NCI-H226 (cell line): ENCODE measurements around the gene CD164.

Experiments
- DNase-seq: peaks from one replicate; pipeline ENCODE4 v3.0.0-alpha.2; 2015

The CD164 gene

GRCh38 chr6:109381747-109382575 lies at the start of gene CD164:
TSS of gene CD164 (minus strand) at chr6:109382467. CDS start at chr6:109382378, 89 bp downstream.
- DNase-seq: peak; percentile 93

- DNase-seq: no peak
These were observed 47.2 kb upstream of the CD164 start for GRCh38 chr6:109429496-109429895.

DNA sequence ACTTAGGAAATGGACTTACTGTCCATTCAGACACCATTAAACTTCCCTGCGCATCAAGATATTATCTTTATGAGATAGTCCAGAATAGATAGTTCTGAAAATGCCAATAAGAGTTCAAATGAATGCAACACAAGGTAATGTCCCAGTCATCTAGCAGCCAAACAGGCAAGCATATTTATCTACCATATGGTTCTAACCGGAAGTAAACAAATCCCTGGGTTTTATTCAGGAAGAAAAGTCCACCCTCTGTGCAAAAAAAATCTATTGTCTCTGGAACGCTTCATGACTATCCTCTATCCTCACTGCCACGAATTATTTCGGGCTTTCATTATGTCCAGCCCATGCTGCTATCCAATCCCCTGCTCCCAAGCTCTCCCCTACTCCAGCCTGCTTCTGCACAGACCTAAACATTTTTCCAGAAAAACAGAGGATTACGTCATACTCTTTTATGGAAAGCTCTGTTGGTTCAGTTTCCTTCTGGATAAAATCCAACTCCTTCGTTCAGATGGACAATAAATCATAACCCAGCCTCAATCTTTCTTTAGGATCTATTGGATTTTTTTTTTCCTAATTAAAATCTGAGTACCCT lies 46.7 kb upstream of the CD164 start:
- peak; percentile 70 for DNase-seq

- DNase-seq: peak; percentile 70
These were observed 42.7 kb upstream of the CD164 start for GRCh38 chr6:109424946-109425345.

DNA sequence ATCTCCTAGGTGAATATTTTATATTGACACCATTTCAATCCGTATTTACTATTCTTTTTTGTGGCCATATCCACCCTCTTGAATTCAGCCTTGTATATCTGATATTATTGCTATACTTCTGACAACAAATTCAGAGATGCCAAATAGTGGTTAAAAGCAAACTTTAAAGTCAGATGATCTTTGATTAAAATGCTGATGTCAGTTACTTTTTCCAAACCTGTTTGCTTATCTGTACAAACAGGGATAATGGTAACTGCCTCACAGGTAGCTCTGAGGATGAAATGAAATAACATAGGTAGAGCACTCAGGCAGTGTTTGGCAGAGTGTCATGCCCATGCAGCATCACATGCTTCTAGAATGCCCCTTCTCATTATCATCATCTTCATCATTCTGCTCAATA lies 38.9 kb upstream of the CD164 start:
- DNase-seq: no peak

DNA sequence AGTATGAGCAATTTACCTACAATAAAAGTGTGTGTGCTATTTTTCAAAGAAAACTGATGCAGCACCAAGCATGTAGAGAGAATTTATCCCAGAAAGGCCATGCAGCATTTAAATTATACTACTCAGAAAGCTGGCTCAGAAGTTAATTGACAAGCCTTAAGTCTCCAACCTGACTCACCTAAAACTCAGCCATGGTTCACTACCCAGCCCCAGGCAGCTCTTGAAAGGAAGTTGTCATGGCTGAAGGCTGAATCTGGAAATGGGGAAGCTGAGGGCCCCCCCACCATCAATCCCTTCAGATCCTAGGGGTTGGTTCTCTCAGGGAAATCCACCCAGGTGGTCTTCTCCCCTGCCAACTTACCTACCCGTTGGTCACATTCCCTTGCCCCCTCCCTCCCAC lies 38.5 kb upstream of the CD164 start:
- peak; percentile 59 for DNase-seq

GRCh38 chr6:109417646-109418045 lies 35.4 kb upstream of the CD164 start:
- no peak for DNase-seq

GRCh38 chr6:109411034-109411433 lies 28.8 kb upstream of the CD164 start:
- peak; percentile 16 for DNase-seq

DNA sequence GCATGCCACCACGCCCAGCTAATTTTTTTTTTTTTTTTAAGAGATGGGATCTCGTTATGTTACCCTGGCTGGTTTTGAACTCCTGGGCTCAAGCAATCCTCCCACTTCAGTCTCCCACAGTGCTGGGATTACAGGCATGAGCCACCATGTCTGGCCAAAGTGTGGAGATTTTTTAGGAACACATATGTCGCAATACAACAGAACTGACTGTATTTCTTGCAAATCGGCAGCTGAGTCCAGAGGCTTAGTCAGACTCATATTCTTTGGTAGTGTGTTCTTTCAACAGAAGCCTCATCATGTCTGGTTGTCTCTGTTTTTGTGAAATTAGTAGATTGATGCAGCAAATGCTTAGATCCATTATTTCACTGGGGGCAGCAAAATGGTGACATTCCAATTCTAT lies 23.9 kb upstream of the CD164 start:
- peak; percentile 57 for DNase-seq

DNA sequence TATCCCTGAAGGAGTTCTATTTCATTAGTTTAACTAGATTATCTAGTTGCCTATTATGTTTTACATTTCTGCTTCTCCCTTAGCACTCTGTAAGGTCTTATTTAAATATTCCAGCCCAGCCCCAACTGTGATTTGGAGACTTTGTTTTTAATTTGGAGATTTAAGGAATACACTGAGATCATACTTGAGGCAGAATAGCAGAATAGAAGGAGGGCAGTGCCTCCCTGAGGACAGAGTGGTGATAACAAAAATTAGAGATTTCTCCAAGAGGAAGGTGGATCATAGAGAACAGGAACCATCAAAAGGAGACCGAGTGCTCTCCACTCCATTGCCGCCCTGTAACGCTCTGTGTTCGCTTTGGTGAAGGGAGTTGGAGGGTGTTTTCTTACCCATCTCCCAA lies 14.8 kb upstream of the CD164 start:
- DNase-seq: no peak

DNA sequence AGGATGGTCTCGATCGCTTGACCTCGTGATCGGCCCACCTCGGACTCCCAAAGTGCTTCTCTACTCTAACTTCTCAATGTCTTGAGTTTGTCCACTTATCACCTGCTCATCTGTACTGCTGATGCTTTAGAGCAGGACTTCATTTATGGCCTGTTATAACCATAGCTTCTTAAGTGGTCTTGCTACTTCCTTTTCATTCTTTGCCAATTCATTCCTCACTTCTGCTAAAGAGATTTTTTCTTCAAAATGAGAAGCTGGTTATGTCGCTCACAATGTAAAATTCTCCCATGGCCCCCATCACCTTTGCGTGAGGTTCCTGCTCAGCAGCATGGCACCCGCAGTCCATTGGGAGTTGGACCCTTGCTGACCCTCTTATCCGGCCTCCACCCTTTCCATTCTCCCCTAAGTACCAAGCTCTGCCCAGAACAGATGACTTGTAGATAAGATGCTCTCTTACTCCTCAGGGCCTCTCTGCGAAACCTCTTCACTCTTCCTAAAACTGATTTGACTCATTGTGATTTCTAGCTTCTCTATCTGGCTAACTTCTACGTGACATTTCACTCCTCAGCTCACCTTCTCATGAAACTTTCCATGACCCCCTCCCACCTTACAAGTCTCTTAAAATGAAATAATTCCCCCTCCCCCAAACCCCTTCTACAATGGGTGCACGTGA lies 13.9 kb upstream of the CD164 start:
- DNase-seq: no peak

DNA sequence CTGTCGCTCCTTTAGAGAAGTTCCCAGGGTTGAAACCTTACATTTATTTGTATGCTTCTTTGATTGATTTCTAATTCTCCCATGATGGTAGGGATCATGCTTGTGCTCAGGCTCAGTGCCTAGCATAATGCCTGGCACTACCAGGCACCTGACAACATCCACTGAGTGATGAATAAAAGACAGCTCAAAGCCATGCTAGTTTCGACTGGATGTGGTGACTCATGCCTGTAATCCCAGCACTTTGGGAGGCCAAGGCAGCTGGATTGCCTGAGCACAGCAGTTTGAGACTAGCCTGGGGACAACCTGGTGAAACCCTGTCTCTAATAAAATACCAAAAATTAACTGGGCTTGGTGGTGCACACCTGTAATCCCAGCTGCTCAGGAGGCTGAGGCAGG lies 11.6 kb upstream of the CD164 start:
- DNase-seq: peak; percentile 79

- DNase-seq: peak; percentile 20
These were observed 11.1 kb upstream of the CD164 start for GRCh38 chr6:109393157-109393885.

- no peak for DNase-seq
These were observed 7.5 kb upstream of the CD164 start for GRCh38 chr6:109389650-109390274.

GRCh38 chr6:109388265-109388664 lies 6.0 kb upstream of the CD164 start:
- DNase-seq: no peak

- no peak for DNase-seq
These were observed 1.2 kb upstream of the CD164 start for GRCh38 chr6:109383438-109383940.

DNA sequence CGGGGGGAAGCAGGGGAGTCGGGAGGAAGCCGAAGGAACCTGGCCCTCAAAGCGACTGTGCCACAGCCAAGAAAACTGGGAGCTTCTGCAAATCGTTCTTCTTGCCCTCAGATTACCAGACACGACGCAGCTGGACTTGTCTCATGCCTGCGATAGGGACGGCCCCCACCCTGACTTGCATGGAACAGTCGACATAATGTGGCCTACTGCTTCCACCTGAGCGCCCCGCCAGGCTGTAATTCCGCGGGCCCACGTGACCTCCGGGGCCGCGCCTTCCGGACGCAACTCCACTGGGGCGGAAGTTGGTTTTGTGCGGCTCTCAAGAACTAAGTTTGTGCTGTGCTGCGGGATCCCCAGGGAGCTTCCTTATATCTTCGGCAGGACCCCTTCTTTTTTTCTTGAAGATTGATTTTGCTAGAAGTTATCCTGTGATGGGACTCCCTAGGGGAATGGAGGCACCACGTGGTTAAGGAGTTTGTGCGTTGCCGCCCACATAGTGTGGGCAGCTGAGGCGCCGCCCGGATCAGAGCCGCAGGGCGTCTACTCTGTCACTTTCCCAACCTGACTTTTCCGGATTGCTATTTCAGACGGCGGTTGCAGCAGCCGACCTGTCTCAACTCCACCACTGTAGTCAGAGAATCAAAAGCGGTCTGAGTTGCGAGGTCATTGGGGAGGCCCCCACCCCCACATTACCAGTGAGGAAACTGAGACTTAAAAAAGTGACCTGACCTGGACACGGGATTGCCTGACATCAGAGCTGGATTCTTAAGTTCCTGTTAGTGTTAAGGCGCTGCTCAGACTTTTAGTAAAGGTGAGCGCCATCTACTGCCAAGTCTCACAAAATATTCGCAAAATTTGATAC lies 540 bp upstream of the CD164 start:
- DNase-seq: peak; percentile 92

DNA sequence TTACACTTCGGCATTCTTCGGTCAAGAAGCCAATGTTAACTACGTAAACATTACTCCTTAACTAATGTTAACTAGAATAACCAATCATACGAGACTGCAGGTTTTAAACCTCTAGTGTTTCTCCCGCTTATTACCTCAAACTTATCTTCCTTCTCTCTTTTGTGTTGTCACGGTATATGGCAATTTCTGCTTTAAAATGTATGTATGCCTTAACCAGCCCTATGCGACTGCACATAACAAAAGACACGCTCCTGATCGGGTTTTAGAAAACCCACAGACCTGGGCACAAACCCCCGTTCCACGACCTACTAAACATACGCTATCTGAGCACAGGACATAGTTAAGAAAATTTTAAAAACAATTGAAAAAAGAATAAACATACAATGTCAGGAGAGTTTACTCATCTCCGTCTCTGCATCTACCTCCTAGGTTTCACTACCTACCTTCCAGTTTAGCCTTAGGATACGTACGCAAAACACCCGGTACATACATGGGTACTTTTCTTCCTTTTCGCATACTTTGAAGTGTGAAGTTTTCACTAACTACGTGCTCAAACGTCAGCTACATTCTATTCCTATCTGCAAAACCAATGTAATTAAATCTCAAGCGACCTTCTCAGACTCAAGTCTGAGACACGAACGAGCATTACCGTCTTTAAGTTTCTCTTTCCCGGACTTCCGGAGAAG lies 1.1 kb downstream of the CD164 start:
- DNase-seq: no peak

DNA sequence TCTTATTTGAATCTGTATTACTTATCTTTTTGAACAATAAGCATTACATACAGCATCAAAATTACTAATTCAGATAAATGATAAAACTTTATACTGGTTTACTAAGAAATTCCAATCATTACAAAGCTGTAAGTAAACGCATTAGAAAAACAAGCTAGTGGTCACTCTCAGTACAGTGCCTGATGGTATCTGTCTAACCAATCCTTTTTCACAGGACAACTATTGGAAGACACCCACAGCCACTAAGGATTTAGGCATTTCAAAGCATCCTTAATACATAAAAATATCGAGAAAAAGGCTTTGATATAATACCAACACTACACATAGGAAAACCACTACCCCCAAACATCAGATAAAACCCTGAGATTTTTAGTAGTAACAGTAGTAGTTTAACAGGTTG lies 2.6 kb downstream of the CD164 start:
- no peak for DNase-seq

GRCh38 chr6:109377717-109378116 lies 4.5 kb downstream of the CD164 start:
- no peak for DNase-seq

GRCh38 chr6:109374326-109374892 lies 7.9 kb downstream of the CD164 start:
- DNase-seq: no peak
